Spleen (tissue), 11 donors: ENCODE results near the gene HAS3. TPM values are rescaled to one million over a fixed set of nuclear protein-coding genes. Genes with fewer than 3 reads are reported as not detected.

Experiments
- DNase-seq: peaks from one replicate; pipeline ENCODE4 v3.0.0-alpha.2; 2020
- H3K27ac ChIP-seq, 8 donors: fragments of 200-600 bp; sonication (generic) in 7 of 8; 1 replicate in 4 of 8; 2 replicates in 4 of 8; pipeline versions ENCODE4 v1.5.0 to v1.8.0; 2016 to 2021; ENCODE audit warnings: inconsistent platforms in 4 of 8, mild to moderate bottlenecking in 4 of 8, moderate library complexity in 1 of 8
- H3K27me3 ChIP-seq, 7 donors: fragments of 200-600 bp; sonication (generic) in 6 of 7; replicated peaks in 1 of 7; 1 replicate in 4 of 7; 2 replicates in 3 of 7; pipeline versions ENCODE4 v1.5.0 to v1.8.0; 2016 to 2021; ENCODE audit warnings: inconsistent platforms in 3 of 7, mild to moderate bottlenecking in 1 of 7
- H3K36me3 ChIP-seq, 6 donors: fragments of 200-600 bp; sonication (generic) in 5 of 6; 1 replicate in 4 of 6; 2 replicates in 2 of 6; pipeline versions ENCODE4 v1.5.0 to v1.8.0; 2016 to 2021; ENCODE audit warnings: inconsistent platforms in 2 of 6
- H3K4me1 ChIP-seq, 6 donors: fragments of 200-600 bp; sonication (generic) in 5 of 6; 1 replicate in 3 of 6; 2 replicates in 3 of 6; pipeline versions ENCODE4 v1.5.0 to v1.8.0; 2016 to 2021; ENCODE audit warnings: inconsistent platforms in 3 of 6
- H3K4me3 ChIP-seq, 8 donors: fragments of 200-600 bp; sonication (generic) in 7 of 8; 1 replicate in 4 of 8; 2 replicates in 4 of 8; pipeline versions ENCODE4 v1.5.0 to v1.8.0; 2016 to 2021; ENCODE audit warnings: inconsistent platforms in 4 of 8, mild to moderate bottlenecking in 4 of 8, moderate library complexity in 2 of 8
- H3K9me3 ChIP-seq, 8 donors: fragments of 200-600 bp; sonication (generic) in 7 of 8; 1 replicate in 4 of 8; 2 replicates in 4 of 8; pipeline versions ENCODE4 v1.5.0 to v1.8.0; 2016 to 2021; ENCODE audit warnings: inconsistent platforms in 4 of 8
- POLR2A ChIP-seq, 3 donors: fragments of 450-650 bp; IDR thresholded peaks; one replicate each; pipeline ENCODE4 v1.5.1; 2017; ENCODE audit warnings: antibody characterized with exemption in 3 of 3, mild to moderate bottlenecking in 1 of 3
- POLR2AphosphoS5 ChIP-seq, 3 donors: sonication (generic); formaldehyde crosslinking; IDR thresholded peaks; one replicate each; pipeline ENCODE4 v1.5.1; 2017; ENCODE audit warnings: antibody characterized with exemption in 3 of 3
- WGBS, 5 donors: extraction: QIAGEN DNeasy Blood & Tissue Kit in 3 of 5; methylation state at CpG; one replicate each; pipeline versions ENCODE4 v1.1.5 to v1.1.7; 2013 to 2018; 5-methylcytosine and 5-hydroxymethylcytosine counted together
- intact Hi-C: fragments of 100-400 bp; cut with DNase I; formaldehyde crosslinking; loops from one replicate; pipeline ENCODE4 v1.15.0; 2023; ENCODE audit warnings: low total_unique reads
- polyA plus RNA-seq, 3 donors: library from polyadenylated mRNA; stranded (reverse); fragments of 200-250 nt; gene quantifications; one replicate each; pipeline ENCODE4 v1.2.1, GENCODE V29; 2013
- total RNA-seq, 7 donors: library from RNA; depleted of rRNA in 3 of 7; stranded (reverse); fragments of >200 nt in 3 of 7; fragmentation: NEBNext Ultra II Directional in 4 of 7; extraction: Animal tissue kit (Norgen Biotek cat#: 25700) in 4 of 7; gene quantifications; one replicate each; pipeline versions ENCODE4 v1.1.0 to v1.2.1, GENCODE V29; 2016 to 2021
- TF ChIP-seq, protein P1 (sequence below), 11 experiments: fragments of 200-600 bp in 7 of 11; fragments of 450-650 bp in 4 of 11; sonication (generic) in 4 of 11; IDR thresholded peaks in 8 of 11; conservative IDR thresholded peaks in 3 of 11; 1 replicate in 7 of 11; 2 replicates in 4 of 11; pipeline versions ENCODE4 v1.4.0 to v1.8.0; 2016 to 2021; ENCODE audit warnings: antibody characterized with exemption in 11 of 11, inconsistent platforms in 4 of 11, mild to moderate bottlenecking in 1 of 11
- donor health status: healthy with polysubstance abuse.
- donor health status: DM: no; HTN: no; CAD: no; lungs with moderate emphysema.
- donor health status: DM: no; HTN: no; CAD: no.
- donor health status: Bipolar disorder and iron deficiency.
- donor health status: healthy.
- donor health status: DM: no; HTN: no; CAD: no.
- donor health status: DM: yes; HTN: yes; CAD: no.

Gene HAS3
- total and polyA plus RNA-seq, 10 donors = 0.51 to 2.0 (median 0.73) TPM

DNA sequence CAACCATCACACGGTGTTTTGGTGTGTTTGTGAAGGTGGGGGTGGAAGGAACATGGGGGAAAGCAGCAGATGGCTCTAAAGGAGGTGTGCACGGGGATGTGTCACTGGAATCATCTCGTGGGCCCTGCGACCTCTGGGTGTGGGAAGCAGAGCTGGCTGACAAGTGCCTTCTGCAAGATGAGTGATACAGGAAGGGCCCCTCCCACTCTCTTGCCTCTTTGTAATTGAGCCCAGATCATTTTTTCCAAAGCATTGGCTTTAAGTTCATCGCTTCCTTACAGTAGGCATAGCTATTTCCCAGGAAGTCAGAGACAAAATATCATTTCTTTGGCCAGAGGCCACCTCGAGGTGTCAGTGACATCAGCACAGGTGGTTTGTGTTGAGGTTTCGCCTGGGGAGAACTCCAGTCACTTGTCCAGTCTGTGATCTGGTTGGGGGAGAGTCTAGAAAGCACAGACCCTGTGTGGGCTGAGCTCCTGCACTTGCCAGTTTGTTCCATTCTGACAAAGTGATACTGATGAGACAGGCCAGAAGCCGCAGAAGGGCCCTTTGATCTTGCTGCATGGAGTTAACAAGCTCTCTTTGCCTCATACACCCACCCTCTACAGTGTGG, 60.9 kb downstream of the HAS3 start:
- no peaks in the 10 kb centered on the region for H3K27me3 ChIP-seq
- TF ChIP-seq POLR2AphosphoS5 (IDR thresholded peaks at IDR 0.05) (no peak), POLR2A (IDR thresholded peaks at IDR 0.05) (no peak)
- TF ChIP-seq, protein P1, sequence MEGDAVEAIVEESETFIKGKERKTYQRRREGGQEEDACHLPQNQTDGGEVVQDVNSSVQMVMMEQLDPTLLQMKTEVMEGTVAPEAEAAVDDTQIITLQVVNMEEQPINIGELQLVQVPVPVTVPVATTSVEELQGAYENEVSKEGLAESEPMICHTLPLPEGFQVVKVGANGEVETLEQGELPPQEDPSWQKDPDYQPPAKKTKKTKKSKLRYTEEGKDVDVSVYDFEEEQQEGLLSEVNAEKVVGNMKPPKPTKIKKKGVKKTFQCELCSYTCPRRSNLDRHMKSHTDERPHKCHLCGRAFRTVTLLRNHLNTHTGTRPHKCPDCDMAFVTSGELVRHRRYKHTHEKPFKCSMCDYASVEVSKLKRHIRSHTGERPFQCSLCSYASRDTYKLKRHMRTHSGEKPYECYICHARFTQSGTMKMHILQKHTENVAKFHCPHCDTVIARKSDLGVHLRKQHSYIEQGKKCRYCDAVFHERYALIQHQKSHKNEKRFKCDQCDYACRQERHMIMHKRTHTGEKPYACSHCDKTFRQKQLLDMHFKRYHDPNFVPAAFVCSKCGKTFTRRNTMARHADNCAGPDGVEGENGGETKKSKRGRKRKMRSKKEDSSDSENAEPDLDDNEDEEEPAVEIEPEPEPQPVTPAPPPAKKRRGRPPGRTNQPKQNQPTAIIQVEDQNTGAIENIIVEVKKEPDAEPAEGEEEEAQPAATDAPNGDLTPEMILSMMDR (IDR thresholded peaks at IDR 0.05 in 8 of 11, conservative IDR thresholded peaks at IDR 0.05 in 3 of 11) = no peak
- peak overlapping the region in 3 of 8 donors; percentile 11 to 33 (median 19) for H3K27ac ChIP-seq
- no peak overlapping the region for H3K4me3 ChIP-seq
- intact Hi-C loops = no loop called here
- 53 to 73% (median 63%) methylated on average over 8 of the region's 8 CpGs for WGBS, 5 donors
- H3K9me3 ChIP-seq = no peaks in the 10 kb centered on the region
- peaks cover 7 to 29% (median 16%) of the 10 kb centered on the region in 6 donors for H3K4me1 ChIP-seq
- H3K36me3 ChIP-seq = peaks cover 0 to 91% (median 53%) of the 10 kb centered on the region in 6 donors
- DNase-seq = peak; percentile 51

DNA sequence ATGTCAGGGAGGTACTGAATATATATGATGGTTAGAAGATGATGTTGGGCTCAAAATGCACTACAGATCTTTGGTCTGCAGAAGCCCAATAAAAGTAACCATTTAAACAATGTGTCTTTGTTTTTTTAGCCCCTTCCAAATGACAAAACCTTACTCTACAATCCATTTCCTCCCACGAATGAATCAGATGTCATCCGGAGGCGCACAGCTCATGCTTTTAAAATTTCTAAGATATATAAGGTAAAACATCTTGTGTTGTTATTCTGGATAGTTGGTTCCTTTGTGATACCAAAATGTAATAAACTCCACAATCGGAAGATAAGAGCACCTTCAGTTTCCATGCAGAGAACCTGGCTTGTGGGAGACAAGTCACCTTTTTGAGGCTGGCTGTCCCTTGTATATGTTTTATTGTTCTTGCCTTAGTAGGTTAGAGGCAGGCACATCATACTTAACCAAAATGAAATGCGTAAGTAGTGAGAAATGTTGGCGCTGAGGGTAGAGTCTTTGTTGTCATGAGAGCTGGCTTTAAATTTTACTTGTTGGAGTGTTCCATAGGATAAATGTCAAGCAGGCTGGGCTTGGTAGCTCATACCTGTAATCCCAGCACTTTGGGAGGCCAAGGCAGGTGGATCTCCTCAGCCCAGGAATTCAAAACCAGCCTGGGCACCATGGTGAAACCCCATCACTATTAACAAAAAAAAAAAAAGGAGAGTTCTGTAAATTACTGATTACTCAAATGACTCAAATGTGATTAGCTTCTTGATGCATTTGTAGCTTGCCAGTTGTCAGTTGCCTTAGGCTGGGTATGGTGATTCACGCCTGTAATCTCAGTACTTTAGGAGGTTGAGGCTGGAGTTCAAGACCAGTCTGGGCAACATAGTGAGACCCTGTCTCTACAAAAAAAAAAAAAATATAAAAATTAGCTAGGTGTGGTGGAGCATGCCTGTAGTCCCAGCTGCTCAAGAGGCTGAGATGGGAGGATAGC, 61.8 kb downstream of the HAS3 start:
- no peak for DNase-seq
- Histone ChIP-seq H3K4me1 (peaks cover 7 to 38% (median 23%) of the 10 kb centered on the region in 6 donors), H3K27ac (no peak overlapping the region), H3K27me3 (no peaks in the 10 kb centered on the region), H3K9me3 (no peaks in the 10 kb centered on the region), H3K36me3 (peaks cover 0 to 82% (median 47%) of the 10 kb centered on the region in 6 donors), H3K4me3 (no peak overlapping the region)
- intact Hi-C loops = no loop called here
- 85 to 94% (median 91%) methylated on average over 7 of the region's 7 CpGs for WGBS, 5 donors
- TF ChIP-seq, protein P1 (IDR thresholded peaks at IDR 0.05 in 8 of 11, conservative IDR thresholded peaks at IDR 0.05 in 3 of 11) = no peak
- TF ChIP-seq POLR2A (IDR thresholded peaks at IDR 0.05) (no peak), POLR2AphosphoS5 (IDR thresholded peaks at IDR 0.05) (no peak)

Other genes starting within 250 kb of the HAS3 start
- 100 to 1,000 TPM in 2 of 7 donors, 10 to 100 TPM in 5; 82.9 to 125 (median 89.2) TPM for gene CHTF8, start 26.9 kb downstream of the HAS3 start, total RNA-seq
- 10 to 100 TPM; 46.9 to 75.3 (median 58.9) TPM for gene CHTF8, start 26.9 kb downstream of the HAS3 start, polyA plus RNA-seq
- 10 to 100 TPM; 13.7 to 37.9 (median 25.0) TPM for gene UTP4, start 27.0 kb downstream of the HAS3 start, total RNA-seq
- gene UTP4, start 27.0 kb downstream of the HAS3 start, polyA plus RNA-seq = 10 to 100 TPM; 12.6 to 16.3 (median 15.4) TPM
- gene SNTB2, start 81.5 kb downstream of the HAS3 start, total RNA-seq = 10 to 100 TPM; 25.7 to 48.5 (median 31.5) TPM
- gene SNTB2, start 81.5 kb downstream of the HAS3 start, polyA plus RNA-seq = 1 to 10 TPM; 1.9 to 4.4 (median 3.0) TPM
- gene VPS4A, start 205.7 kb downstream of the HAS3 start, total RNA-seq = 10 to 100 TPM; 28.5 to 38.0 (median 33.6) TPM
- 10 to 100 TPM; 21.5 to 30.2 (median 29.1) TPM for gene VPS4A, start 205.7 kb downstream of the HAS3 start, polyA plus RNA-seq
- gene PDF, start 224.9 kb downstream of the HAS3 start, total RNA-seq = 10 to 100 TPM in 3 of 7 donors, 1 to 10 TPM in 4; 7.1 to 18.5 (median 9.4) TPM
- gene PDF, start 224.9 kb downstream of the HAS3 start, polyA plus RNA-seq = 1 to 10 TPM; 2.4 to 7.1 (median 4.7) TPM
- 10 to 100 TPM; 29.9 to 54.3 (median 38.4) TPM for gene COG8, start 233.9 kb downstream of the HAS3 start, total RNA-seq
- gene COG8, start 233.9 kb downstream of the HAS3 start, polyA plus RNA-seq = 10 to 100 TPM; 13.8 to 21.5 (median 14.5) TPM
- 10 to 100 TPM; 10.2 to 25.0 (median 20.0) TPM for gene NIP7, start 234.1 kb downstream of the HAS3 start, total RNA-seq
- 10 to 100 TPM; 14.0 to 20.6 (median 16.9) TPM for gene NIP7, start 234.1 kb downstream of the HAS3 start, polyA plus RNA-seq
- gene TMED6, start 246.1 kb downstream of the HAS3 start, total RNA-seq = 1 to 10 TPM in 4 of 7 donors, under 1 TPM in 1, not detected in 2; 0.85 to 5.2 (median 1.7) TPM
- gene TMED6, start 246.1 kb downstream of the HAS3 start, polyA plus RNA-seq = 1 to 10 TPM in 1 of 3 donors, under 1 TPM in 2; 0.59 to 1.2 (median 0.99) TPM